Stimulated activated CD4-positive, alpha-beta T cell treated with anti-CD3 and anti-CD28 coated beads, Interleukin-15, amount 100 ng/mL, for 24 hours (primary cell): ENCODE data around the gene CBS.
"Not testable (repeated sequence)": the region's sequence is repeated elsewhere in the genome, so short reads cannot be mapped to it uniquely, and the experiment has no call there.

Experiments used
- DNase-seq: peaks from one replicate; pipeline ENCODE4 v3.0.0-alpha.2; 2020

CBS gene

DNA sequence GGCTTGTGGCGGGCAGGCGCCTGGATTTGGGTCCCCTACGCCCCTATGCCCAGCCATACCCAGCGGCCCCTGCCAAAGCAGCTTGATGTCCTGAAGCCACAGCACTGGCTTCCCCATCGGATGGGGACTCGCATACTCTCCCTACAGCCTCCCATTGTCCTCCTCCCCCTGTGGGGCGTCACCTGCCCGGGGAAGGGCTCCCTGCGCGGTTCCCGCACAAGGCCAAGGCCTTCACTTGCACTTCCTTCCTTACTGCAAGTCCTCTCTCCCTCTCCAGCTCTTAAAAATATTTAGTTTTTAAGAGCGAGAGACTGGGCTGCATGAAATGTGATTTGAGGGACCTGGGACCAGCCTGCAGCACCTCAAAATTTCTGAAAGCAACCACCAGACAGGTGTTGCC, 8.9 kb downstream of the CBS start:
- DNase-seq: not testable (repeated sequence)

GRCh38 chr21:43065991-43066390, 9.6 kb downstream of the CBS start:
- DNase-seq: not testable (repeated sequence)

GRCh38 chr21:43064265-43064917, 11.2 kb downstream of the CBS start:
- not testable (repeated sequence) for DNase-seq

DNA sequence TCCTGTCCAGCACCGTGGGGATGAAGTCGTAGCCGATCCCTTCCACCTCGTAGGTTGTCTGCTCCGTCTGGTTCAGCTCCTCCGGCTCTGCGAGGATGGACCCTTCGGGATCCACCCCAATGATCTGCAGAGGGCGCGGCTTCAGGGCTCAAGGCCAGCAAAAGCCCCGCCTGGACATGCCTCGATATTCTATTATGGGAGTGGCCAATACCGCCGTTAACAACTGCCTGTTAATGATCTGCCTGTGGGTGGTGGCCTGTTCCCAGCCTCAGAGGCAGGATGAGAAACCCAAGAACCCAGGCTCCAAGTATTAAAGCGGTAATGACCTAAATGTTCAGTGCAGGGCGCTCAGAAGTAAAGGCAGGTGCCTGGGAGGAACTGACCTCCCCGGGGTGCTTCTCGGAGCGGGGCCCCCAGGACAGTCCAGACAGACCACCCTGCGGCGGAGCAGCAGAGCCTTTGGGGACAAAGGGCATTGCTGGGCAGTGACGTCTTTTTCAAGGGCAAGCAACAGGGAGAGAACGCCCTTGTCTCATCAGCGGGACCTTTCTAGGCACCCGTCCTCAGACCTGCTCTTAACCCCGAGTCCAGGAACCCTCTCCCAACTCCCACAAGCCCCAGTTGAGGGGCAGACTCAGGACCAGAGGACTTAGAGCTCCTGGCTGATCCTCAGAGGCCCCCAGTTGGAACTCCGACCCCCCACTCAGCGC, 12.5 kb downstream of the CBS start:
- not testable (repeated sequence) for DNase-seq

DNA sequence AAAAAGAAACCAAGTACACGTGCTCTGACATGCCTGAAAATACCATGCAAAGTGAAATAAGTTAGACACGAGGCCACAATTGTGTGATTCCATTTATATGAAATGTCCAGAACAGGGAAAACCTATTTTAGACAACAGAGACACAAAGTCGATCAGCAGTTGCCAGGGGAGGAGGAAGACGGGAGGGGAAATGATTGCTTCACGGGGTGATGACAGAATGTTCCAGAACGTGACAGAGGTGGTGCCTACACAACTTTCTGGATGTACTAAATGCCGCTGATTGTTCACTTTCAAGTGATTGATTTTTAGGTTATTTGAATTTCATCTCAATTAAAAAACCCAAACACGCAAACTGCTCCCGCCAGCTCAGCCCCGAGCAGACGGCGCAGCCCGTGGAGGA, 22.5 kb downstream of the CBS start:
- DNase-seq: not testable (repeated sequence)

- DNase-seq: peak; percentile 10
Measured at GRCh38 chr21:43045876-43046821, 29.5 kb downstream of the CBS start.

DNA sequence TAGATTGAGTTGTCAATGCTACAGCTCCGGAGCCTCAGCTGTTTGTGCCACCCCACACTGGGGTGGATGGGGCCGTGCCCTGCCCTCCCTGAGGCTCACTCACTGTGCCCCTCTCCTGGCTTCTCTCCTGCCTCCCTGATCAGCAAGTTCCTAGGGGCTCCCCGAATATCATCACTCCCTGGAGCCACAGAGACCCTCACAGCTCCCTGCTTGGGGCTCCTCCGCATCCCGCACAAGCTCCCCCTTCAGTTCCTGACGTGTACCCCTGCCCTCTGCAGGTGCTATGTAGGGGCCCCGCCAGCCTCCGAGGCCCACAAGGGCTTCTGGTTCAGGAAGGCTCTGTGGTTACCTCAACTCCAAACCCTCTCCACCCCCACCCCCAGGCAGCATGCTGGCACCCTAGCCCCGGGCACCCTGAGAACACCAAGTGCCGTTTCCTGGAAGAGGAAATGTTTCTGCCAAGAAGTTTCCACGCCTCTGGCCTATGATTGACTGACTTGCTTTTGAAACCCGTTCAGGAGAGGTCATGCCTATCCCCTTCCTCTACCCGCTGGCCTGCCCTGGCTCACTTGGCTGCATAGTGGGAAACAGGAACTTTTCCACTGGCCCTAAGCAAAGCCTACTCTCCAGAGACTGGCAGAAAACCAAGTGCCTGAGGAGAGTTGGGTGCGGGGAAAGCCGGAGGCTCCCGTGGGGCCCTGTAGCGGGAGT, 30.3 kb downstream of the CBS start:
- DNase-seq: not testable (repeated sequence)

GRCh38 chr21:43044547-43044946, 31.1 kb downstream of the CBS start:
- not testable (repeated sequence) for DNase-seq

DNA sequence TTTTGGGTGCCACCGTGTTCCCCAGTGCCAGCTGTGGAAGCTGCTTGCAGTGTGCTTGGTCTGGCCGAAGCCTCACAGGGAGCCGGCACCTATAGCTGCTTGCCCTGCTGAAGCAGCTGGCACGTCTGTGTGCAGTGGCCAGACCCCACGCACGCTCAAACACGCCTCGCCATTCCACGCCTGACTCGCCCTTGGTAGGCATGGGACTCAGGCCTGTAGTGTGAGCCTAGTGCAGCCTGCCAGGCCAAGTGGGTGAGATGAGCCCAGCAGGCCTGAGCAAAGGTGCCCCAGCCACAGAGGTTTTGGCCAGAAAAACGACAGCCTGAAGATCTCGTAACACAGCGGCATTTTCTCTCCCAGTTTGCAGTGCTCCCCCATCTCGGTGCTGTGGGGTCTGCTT, 32.3 kb downstream of the CBS start:
- DNase-seq: not testable (repeated sequence)

DNA sequence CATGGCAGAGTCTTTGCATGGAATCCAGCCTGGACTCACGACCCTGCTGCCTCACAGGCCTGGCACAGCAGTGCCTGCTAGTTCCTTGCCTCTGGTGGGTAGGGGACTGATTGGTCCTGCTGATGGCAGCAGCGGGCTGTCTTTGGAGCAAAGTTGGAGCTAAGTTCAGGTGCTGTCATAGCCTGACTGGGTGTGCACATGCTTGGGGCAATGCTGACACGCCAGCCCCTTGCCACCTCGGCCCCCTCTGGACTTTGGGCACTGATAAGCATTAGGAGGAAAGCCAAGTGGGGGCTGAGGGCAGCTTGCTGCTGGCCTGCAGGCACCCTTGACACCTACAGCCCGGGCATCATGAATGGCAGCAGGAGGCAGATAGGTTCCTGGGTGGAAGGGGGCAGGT, 33.5 kb downstream of the CBS start:
- DNase-seq: not testable (repeated sequence)

GRCh38 chr21:43038659-43039044, 37.0 kb downstream of the CBS start:
- not testable (repeated sequence) for DNase-seq

- DNase-seq: not testable (repeated sequence)
Measured at GRCh38 chr21:43037918-43038658, 37.5 kb downstream of the CBS start.

GRCh38 chr21:43036889-43037288, 38.7 kb downstream of the CBS start:
- DNase-seq: not testable (repeated sequence)

GRCh38 chr21:43034826-43035225, 40.8 kb downstream of the CBS start:
- no peak for DNase-seq

DNA sequence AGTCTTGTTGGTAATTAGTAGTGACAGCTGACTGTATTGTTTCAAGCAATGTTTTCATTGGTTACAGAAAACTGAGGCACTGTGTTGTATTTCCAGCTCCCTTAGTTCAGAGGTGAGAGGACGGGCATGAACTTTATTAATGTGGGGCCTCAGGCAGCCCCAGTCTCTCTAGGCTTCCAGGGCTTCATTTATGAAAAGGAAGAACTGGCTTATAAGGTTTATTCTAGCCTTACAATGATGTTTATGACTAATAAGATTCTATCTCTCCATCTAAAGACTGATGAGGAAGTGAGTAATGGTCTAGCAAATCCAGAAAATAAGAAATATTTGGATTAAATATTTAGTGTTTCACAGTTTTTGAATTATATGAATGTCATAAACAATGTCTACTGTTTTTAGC, 41.5 kb downstream of the CBS start:
- DNase-seq: no peak

DNA sequence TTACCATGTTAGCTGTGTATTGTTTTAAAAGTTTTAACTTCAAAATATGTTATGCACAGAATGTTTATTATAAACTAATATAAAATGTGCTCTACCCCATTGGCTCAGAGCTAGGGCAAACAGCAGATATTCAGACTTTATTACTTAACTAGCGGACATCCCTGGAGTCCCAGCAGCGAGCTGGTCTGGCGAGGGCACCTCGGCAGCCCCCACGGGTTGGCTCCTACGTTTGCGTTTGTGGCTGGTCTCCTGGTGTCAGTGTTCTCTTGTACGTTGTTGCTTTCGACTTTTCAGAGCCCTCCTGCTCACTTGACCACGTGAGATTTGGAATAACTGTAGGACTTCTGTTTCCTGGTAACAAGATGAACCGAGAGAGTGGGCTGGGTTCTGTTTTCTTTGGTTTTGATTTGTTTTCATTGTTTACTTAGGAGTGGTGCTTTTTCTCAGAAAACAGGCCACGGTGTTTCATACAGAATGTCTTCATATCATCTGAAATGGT, 44.5 kb downstream of the CBS start:
- DNase-seq: no peak

GRCh38 chr21:43029785-43030184, 45.9 kb downstream of the CBS start:
- no peak for DNase-seq

GRCh38 chr21:43027846-43028731, 47.5 kb downstream of the CBS start:
- DNase-seq: no peak

- no peak for DNase-seq
Measured at GRCh38 chr21:43025636-43026180, 49.9 kb downstream of the CBS start.

- no peak for DNase-seq
Measured at GRCh38 chr21:43024439-43025136, 51.0 kb downstream of the CBS start.
